Liver (tissue), 2 donors: Measurements from ENCODE around the gene ABAT.

Experiments used
- CTCF ChIP-seq: fragments of 150-350 bp; IDR thresholded peaks from 2 replicates; pipeline ENCODE4 v1.5.1; 2017; ENCODE audit warnings: improper control_type of control experiment, low read depth, low read length; ENCODE audit not compliant: missing input control
- MAX ChIP-seq: IDR thresholded peaks from 2 replicates; pipeline ENCODE4 v1.6.1; 2016; ENCODE audit warnings: antibody characterized with exemption
- donor health status: healthy.

GRCh38 chr16:8696880-8697279 is 22.5 kb downstream of the ABAT start:
- no peak for TF ChIP-seq CTCF
- TF ChIP-seq MAX = no peak
